Measurements from ENCODE around the gene JARID2. TPM values are rescaled to one million over a fixed set of nuclear protein-coding genes. Genes with fewer than 3 reads are reported as not detected.

The JARID2 gene
- total and polyA plus RNA-seq, 2 of the 8 experiments (the other 6 are each of a cell fraction or from before 2014, with no cell fraction given) = 60.1 to 239 TPM

DNA sequence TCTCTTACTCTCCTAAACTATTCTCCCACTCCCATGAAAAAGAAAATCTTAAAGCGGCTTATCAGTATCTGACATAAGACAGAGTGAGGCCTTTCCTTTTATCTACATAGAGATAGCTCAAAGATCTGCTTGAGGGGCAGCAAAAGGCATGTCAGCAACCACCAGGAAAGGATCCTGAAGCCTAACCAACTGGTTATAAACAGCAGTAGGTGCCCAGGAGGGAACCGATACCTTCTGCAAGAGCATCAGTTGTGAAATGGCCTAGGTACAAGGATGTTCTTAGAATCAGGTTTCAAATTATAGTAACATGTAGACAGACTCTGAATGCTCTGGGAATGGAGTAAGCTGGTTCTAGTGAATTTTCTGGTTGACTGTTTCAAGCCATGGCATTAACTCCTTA lies 21.4 kb downstream of the JARID2 start (continued):
- TF ChIP-seq, protein P1, sequence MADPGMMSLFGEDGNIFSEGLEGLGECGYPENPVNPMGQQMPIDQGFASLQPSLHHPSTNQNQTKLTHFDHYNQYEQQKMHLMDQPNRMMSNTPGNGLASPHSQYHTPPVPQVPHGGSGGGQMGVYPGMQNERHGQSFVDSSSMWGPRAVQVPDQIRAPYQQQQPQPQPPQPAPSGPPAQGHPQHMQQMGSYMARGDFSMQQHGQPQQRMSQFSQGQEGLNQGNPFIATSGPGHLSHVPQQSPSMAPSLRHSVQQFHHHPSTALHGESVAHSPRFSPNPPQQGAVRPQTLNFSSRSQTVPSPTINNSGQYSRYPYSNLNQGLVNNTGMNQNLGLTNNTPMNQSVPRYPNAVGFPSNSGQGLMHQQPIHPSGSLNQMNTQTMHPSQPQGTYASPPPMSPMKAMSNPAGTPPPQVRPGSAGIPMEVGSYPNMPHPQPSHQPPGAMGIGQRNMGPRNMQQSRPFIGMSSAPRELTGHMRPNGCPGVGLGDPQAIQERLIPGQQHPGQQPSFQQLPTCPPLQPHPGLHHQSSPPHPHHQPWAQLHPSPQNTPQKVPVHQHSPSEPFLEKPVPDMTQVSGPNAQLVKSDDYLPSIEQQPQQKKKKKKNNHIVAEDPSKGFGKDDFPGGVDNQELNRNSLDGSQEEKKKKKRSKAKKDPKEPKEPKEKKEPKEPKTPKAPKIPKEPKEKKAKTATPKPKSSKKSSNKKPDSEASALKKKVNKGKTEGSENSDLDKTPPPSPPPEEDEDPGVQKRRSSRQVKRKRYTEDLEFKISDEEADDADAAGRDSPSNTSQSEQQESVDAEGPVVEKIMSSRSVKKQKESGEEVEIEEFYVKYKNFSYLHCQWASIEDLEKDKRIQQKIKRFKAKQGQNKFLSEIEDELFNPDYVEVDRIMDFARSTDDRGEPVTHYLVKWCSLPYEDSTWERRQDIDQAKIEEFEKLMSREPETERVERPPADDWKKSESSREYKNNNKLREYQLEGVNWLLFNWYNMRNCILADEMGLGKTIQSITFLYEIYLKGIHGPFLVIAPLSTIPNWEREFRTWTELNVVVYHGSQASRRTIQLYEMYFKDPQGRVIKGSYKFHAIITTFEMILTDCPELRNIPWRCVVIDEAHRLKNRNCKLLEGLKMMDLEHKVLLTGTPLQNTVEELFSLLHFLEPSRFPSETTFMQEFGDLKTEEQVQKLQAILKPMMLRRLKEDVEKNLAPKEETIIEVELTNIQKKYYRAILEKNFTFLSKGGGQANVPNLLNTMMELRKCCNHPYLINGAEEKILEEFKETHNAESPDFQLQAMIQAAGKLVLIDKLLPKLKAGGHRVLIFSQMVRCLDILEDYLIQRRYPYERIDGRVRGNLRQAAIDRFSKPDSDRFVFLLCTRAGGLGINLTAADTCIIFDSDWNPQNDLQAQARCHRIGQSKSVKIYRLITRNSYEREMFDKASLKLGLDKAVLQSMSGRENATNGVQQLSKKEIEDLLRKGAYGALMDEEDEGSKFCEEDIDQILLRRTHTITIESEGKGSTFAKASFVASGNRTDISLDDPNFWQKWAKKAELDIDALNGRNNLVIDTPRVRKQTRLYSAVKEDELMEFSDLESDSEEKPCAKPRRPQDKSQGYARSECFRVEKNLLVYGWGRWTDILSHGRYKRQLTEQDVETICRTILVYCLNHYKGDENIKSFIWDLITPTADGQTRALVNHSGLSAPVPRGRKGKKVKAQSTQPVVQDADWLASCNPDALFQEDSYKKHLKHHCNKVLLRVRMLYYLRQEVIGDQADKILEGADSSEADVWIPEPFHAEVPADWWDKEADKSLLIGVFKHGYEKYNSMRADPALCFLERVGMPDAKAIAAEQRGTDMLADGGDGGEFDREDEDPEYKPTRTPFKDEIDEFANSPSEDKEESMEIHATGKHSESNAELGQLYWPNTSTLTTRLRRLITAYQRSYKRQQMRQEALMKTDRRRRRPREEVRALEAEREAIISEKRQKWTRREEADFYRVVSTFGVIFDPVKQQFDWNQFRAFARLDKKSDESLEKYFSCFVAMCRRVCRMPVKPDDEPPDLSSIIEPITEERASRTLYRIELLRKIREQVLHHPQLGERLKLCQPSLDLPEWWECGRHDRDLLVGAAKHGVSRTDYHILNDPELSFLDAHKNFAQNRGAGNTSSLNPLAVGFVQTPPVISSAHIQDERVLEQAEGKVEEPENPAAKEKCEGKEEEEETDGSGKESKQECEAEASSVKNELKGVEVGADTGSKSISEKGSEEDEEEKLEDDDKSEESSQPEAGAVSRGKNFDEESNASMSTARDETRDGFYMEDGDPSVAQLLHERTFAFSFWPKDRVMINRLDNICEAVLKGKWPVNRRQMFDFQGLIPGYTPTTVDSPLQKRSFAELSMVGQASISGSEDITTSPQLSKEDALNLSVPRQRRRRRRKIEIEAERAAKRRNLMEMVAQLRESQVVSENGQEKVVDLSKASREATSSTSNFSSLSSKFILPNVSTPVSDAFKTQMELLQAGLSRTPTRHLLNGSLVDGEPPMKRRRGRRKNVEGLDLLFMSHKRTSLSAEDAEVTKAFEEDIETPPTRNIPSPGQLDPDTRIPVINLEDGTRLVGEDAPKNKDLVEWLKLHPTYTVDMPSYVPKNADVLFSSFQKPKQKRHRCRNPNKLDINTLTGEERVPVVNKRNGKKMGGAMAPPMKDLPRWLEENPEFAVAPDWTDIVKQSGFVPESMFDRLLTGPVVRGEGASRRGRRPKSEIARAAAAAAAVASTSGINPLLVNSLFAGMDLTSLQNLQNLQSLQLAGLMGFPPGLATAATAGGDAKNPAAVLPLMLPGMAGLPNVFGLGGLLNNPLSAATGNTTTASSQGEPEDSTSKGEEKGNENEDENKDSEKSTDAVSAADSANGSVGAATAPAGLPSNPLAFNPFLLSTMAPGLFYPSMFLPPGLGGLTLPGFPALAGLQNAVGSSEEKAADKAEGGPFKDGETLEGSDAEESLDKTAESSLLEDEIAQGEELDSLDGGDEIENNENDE (IDR thresholded peaks at IDR 0.05; ENCODE audit: insufficient replicate concordance, low read length) = no peak
- no peak for TF ChIP-seq SAP30 (IDR thresholded peaks at IDR 0.05; ENCODE audit: insufficient read depth, insufficient replicate concordance, low read length)
